ENCODE results near the gene ENTPD2. TPM values are rescaled to one million over a fixed set of nuclear protein-coding genes. Genes with fewer than 3 reads are reported as not detected.

Gene ENTPD2
- total and polyA plus RNA-seq, 7 experiments from 2014 or later = not detected

GRCh38 chr9:137020771-137021567 is 32.9 kb downstream of the ENTPD2 start:
- intact Hi-C loops (cut with micrococcal nuclease) = loop anchor here in 1 of 2 donors (5.0 kb wide), 1 partner anchor 119 kb away; no protein-coding TSS in a partner anchor
- no peak overlapping the region for H3K4me3 ChIP-seq (ENCODE audit: low read length)
- H3K4me1 ChIP-seq (ENCODE audit: control insufficient read depth in 2 of 2, insufficient read depth in 2 of 2, low read length in 2 of 2) = peaks cover 0 to under 1% of the 10 kb centered on the region in 2 donors
- H3K4me3 Mint-ChIP-seq = no peak overlapping the region
- H3K27me3 Mint-ChIP-seq = no peaks in the 10 kb centered on the region
- ATAC-seq (no peak), DNase-seq (no peak)
- H3K36me3 ChIP-seq (ENCODE audit: control insufficient read depth in 2 of 3, insufficient read depth in 3 of 3, low read length in 3 of 3) = peaks cover 0 to 19% (median 0%) of the 10 kb centered on the region in 3 experiments
- no peaks in the 10 kb centered on the region for H3K27me3 ChIP-seq (ENCODE audit: control insufficient read depth in 2 of 2, insufficient read depth in 2 of 2, low read length in 2 of 2)
- no peaks in the 10 kb centered on the region for H3K9me3 Mint-ChIP-seq
- ChIA-PET CTCF (interaction anchor here (0.6 kb wide), 1 partner anchor 45 kb away, joined by 3 read pairs; no protein-coding TSS in a partner anchor), POLR2A (interaction anchor here (0.8 to 0.9 kb wide), 2 partner anchors 14 to 77 kb away, joined by 4 read pairs; partner anchors contain the start of gene FBXW5)
- no peaks in the 10 kb centered on the region for H3K9me3 ChIP-seq (ENCODE audit: control insufficient read depth in 2 of 3, low read length in 3 of 3)
- no peak overlapping the region for H3K27ac Mint-ChIP-seq
- H3K36me3 Mint-ChIP-seq = peaks cover 0 to 5% (median 0%) of the 10 kb centered on the region in 5 donors
- no peak overlapping the region for H3K27ac ChIP-seq (ENCODE audit: low read depth, low read length)
- peaks cover 0 to 3% (median 0%) of the 10 kb centered on the region in 7 donors for H3K4me1 Mint-ChIP-seq

DNA sequence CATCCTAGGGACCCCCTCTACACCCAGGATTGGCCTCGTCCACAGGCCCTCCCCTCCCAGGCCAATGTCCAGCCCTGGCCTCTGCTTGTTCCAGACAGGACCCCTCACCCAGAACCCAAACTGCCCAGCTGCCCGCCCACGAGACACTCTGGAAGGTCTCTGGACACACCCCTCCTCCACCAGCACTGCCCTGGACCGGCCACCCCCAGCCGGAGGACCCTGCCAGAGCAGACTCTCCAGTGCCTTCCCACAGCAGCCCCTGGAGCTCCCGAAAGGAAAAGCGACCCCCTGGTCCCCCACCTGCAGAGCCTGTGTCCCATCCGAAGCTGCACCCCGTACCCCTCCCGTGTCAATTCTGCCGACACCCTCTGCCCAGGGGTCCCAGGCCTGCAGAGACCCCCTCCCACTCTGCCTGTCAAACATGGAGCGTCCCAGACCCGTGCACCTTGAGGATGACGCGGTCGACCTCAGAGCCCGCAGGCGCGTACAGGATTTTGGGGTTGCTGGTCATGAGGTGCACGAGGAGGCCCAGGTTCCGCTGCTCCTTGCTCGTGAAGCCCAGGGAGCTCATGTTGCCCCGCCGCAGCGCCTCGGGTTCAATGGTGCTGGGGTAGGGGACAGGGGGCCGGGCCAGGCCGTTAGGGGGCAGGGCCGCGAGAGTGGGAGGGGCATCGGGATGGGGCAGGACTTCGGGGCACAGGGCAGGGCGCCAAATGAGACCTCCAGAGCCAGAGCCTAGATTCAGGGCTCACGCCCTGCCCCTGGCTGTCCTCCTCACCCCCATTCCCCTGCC is 33.8 kb downstream of the ENTPD2 start:
- no peak overlapping the region for H3K27ac Mint-ChIP-seq
- H3K9me3 Mint-ChIP-seq = no peaks in the 10 kb centered on the region
- no peak overlapping the region for H3K4me3 Mint-ChIP-seq
- Histone ChIP-seq H3K4me1 (ENCODE audit: control insufficient read depth in 2 of 2, insufficient read depth in 2 of 2, low read length in 2 of 2) (no peaks in the 10 kb centered on the region), H3K27ac (ENCODE audit: low read depth, low read length) (no peak overlapping the region), H3K36me3 (ENCODE audit: control insufficient read depth in 2 of 3, insufficient read depth in 3 of 3, low read length in 3 of 3) (peaks cover 0 to 22% (median 0%) of the 10 kb centered on the region in 3 experiments), H3K4me3 (ENCODE audit: low read length) (no peak overlapping the region), H3K9me3 (ENCODE audit: control insufficient read depth in 2 of 3, low read length in 3 of 3) (no peaks in the 10 kb centered on the region), H3K27me3 (ENCODE audit: control insufficient read depth in 2 of 2, insufficient read depth in 2 of 2, low read length in 2 of 2) (no peaks in the 10 kb centered on the region)
- DNase-seq = no peak
- H3K27me3 Mint-ChIP-seq = no peaks in the 10 kb centered on the region
- ATAC-seq = no peak
- H3K4me1 Mint-ChIP-seq = peaks cover 0 to 3% (median 0%) of the 10 kb centered on the region in 7 donors
- intact Hi-C loops (cut with micrococcal nuclease) = loop anchor here in 1 of 2 donors (5.0 kb wide), 1 partner anchor 118 kb away; no protein-coding TSS in a partner anchor
- H3K36me3 Mint-ChIP-seq = peaks cover 0 to 5% (median 0%) of the 10 kb centered on the region in 5 donors
- CTCF ChIA-PET = interaction anchor here (0.6 kb wide), 2 partner anchors 24 to 44 kb away, joined by 3 to 4 read pairs; no protein-coding TSS in a partner anchor
- POLR2A ChIA-PET = no interaction called here

DNA sequence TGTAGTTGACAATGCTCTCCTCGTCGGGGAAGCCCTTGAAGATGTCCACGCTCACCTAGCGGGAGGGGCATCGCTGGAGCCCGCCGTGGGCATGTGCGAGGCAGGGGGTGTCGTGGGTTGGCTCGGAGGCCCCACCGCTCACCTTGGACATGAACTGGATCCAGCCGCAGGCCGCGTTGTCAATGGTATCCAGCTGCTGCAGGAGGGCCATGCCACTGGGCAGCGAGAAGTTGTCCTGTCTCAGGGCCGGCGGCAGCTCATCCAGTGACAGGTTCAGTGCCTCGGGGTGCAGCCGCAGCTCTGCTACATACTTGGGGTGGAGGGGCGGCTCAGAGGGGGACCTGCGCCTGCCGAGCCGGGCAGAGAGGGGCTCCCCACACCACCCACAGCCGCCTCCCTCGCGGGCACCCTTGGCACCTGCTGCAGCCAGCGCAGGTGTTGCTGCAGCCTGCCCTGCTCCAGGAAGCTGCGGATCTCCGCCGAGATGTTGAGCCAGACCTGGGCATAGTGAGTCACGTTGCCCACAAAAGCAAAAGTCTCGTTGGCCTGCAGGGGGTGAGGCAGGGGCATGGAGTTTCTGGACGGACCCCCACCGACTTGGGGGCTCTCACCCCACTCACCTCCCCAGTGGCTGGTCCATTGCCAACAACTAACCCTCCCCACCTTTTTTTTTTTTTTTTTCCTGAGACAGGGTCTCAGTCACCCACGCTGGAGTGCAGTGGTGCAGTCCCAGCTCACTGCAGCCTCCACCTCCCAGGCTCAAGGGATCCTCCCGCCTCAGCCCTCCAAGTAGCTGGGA is 34.9 kb downstream of the ENTPD2 start:
- Histone ChIP-seq H3K4me1 (ENCODE audit: control insufficient read depth in 2 of 2, insufficient read depth in 2 of 2, low read length in 2 of 2) (no peaks in the 10 kb centered on the region), H3K27me3 (ENCODE audit: control insufficient read depth in 2 of 2, insufficient read depth in 2 of 2, low read length in 2 of 2) (no peaks in the 10 kb centered on the region), H3K4me3 (ENCODE audit: low read length) (no peak overlapping the region), H3K27ac (ENCODE audit: low read depth, low read length) (no peak overlapping the region), H3K9me3 (ENCODE audit: control insufficient read depth in 2 of 3, low read length in 3 of 3) (no peaks in the 10 kb centered on the region), H3K36me3 (ENCODE audit: control insufficient read depth in 2 of 3, insufficient read depth in 3 of 3, low read length in 3 of 3) (peaks cover 0 to 29% (median 0%) of the 10 kb centered on the region in 3 experiments)
- intact Hi-C loops (cut with micrococcal nuclease) = no loop called here
- ATAC-seq = no peak
- Mint-ChIP-seq H3K27ac (no peak overlapping the region), H3K27me3 (no peaks in the 10 kb centered on the region), H3K4me1 (peaks cover 0 to 3% (median 0%) of the 10 kb centered on the region in 7 donors), H3K9me3 (no peaks in the 10 kb centered on the region), H3K36me3 (peaks cover 0 to 5% (median 0%) of the 10 kb centered on the region in 5 donors), H3K4me3 (no peak overlapping the region)
- ChIA-PET POLR2A (no interaction called here), CTCF (interaction anchor here (0.6 kb wide), 3 partner anchors 25 to 655 kb away, joined by 4 to 8 read pairs (median 5); no protein-coding TSS in a partner anchor)
- DNase-seq = no peak

GRCh38 chr9:137017791-137018497 is 35.9 kb downstream of the ENTPD2 start:
- Mint-ChIP-seq H3K27me3 (no peaks in the 10 kb centered on the region), H3K4me1 (peaks cover 0 to 3% (median 0%) of the 10 kb centered on the region in 7 donors), H3K9me3 (no peaks in the 10 kb centered on the region), H3K4me3 (no peak overlapping the region), H3K27ac (no peak overlapping the region), H3K36me3 (peaks cover 0 to 5% (median 0%) of the 10 kb centered on the region in 5 donors)
- no peaks in the 10 kb centered on the region for H3K4me1 ChIP-seq (ENCODE audit: control insufficient read depth in 2 of 2, insufficient read depth in 2 of 2, low read length in 2 of 2)
- intact Hi-C loops (cut with micrococcal nuclease) = no loop called here
- DNase-seq (no peak), ATAC-seq (no peak)
- H3K4me3 ChIP-seq (ENCODE audit: low read length) = no peak overlapping the region
- H3K27ac ChIP-seq (ENCODE audit: low read depth, low read length) = no peak overlapping the region
- peaks cover 0 to 29% (median 0%) of the 10 kb centered on the region in 3 experiments for H3K36me3 ChIP-seq (ENCODE audit: control insufficient read depth in 2 of 3, insufficient read depth in 3 of 3, low read length in 3 of 3)
- ChIA-PET POLR2A (no interaction called here), CTCF (interaction anchor here (0.6 to 0.8 kb wide), 2 partner anchors 11 to 190 kb away, joined by 3 to 5 read pairs; no protein-coding TSS in a partner anchor)
- H3K27me3 ChIP-seq (ENCODE audit: control insufficient read depth in 2 of 2, insufficient read depth in 2 of 2, low read length in 2 of 2) = no peaks in the 10 kb centered on the region
- H3K9me3 ChIP-seq (ENCODE audit: control insufficient read depth in 2 of 3, low read length in 3 of 3) = no peaks in the 10 kb centered on the region

GRCh38 chr9:137017071-137017470 is 36.8 kb downstream of the ENTPD2 start:
- Histone ChIP-seq H3K36me3 (ENCODE audit: control insufficient read depth in 2 of 3, insufficient read depth in 3 of 3, low read length in 3 of 3) (peaks cover 0 to 29% (median 0%) of the 10 kb centered on the region in 3 experiments), H3K27me3 (ENCODE audit: control insufficient read depth in 2 of 2, insufficient read depth in 2 of 2, low read length in 2 of 2) (no peaks in the 10 kb centered on the region), H3K4me3 (ENCODE audit: low read length) (no peak overlapping the region), H3K9me3 (ENCODE audit: control insufficient read depth in 2 of 3, low read length in 3 of 3) (no peaks in the 10 kb centered on the region), H3K4me1 (ENCODE audit: control insufficient read depth in 2 of 2, insufficient read depth in 2 of 2, low read length in 2 of 2) (no peaks in the 10 kb centered on the region), H3K27ac (ENCODE audit: low read depth, low read length) (no peak overlapping the region)
- intact Hi-C loops (cut with micrococcal nuclease) = no loop called here
- Mint-ChIP-seq H3K4me1 (peaks cover 0 to 1% (median 0%) of the 10 kb centered on the region in 7 donors), H3K4me3 (no peak overlapping the region), H3K9me3 (no peaks in the 10 kb centered on the region), H3K27me3 (no peaks in the 10 kb centered on the region), H3K27ac (no peak overlapping the region), H3K36me3 (peaks cover 0 to 5% (median 0%) of the 10 kb centered on the region in 5 donors)
- no peak for DNase-seq
- ATAC-seq = no peak
- ChIA-PET POLR2A (no interaction called here), CTCF (no interaction called here)

Measured in naive thymus-derived CD4-positive, alpha-beta T cell (primary cell).